ENCODE measurements around the gene TMEM52B. TPM values are rescaled to one million over a fixed set of nuclear protein-coding genes. Genes with fewer than 3 reads are reported as not detected.
"Not testable (repeated sequence)": the region's sequence is repeated elsewhere in the genome, so short reads cannot be mapped to it uniquely, and the experiment has no call there.

The TMEM52B gene
- total RNA-seq, 2 experiments from 2014 or later = not detected

- peak; percentile 86 for DNase-seq
- H3K9me3 Mint-ChIP-seq = no peaks in the 10 kb centered on the region
- peak overlapping the region; percentile 78 for H3K27ac Mint-ChIP-seq
- H3K4me3 Mint-ChIP-seq = peak overlapping the region; percentile 89
- H3K4me1 Mint-ChIP-seq (ENCODE audit: low read depth) = peaks cover 24% of the 10 kb centered on the region
- no peaks in the 10 kb centered on the region for H3K36me3 Mint-ChIP-seq
- H3K27me3 Mint-ChIP-seq = no peaks in the 10 kb centered on the region
- POLR2A ChIA-PET = interaction anchor here (1.0 to 1.2 kb wide), 2 partner anchors 198 to 400 kb away, joined by 3 to 4 read pairs; partner anchors contain the start of gene MAGOHB
- CTCF ChIA-PET = interaction anchor here (0.7 to 1.9 kb wide), 5 partner anchors 22 to 471 kb away, joined by 3 to 7 read pairs (median 3); no protein-coding TSS in a partner anchor
- intact Hi-C loops (cut with micrococcal nuclease) = loop anchor here (1.0 to 10.0 kb wide), 9 partner anchors 61 to 1791 kb away; partner anchors contain the start of genes CLEC2B, SMIM10L1 and YBX3
These were observed 34.6 kb downstream of the TMEM52B start for GRCh38 chr12:10213168-10214135.

GRCh38 chr12:10214136-10214894 is 35.5 kb downstream of the TMEM52B start:
- DNase-seq = no peak
- Mint-ChIP-seq H3K4me3 (peak overlapping the region; percentile 89), H3K27me3 (no peaks in the 10 kb centered on the region), H3K36me3 (no peaks in the 10 kb centered on the region), H3K4me1 (ENCODE audit: low read depth) (peaks cover 24% of the 10 kb centered on the region), H3K9me3 (no peaks in the 10 kb centered on the region), H3K27ac (no peak overlapping the region)
- ChIA-PET CTCF (interaction anchor here (0.7 to 1.9 kb wide), 5 partner anchors 21 to 471 kb away, joined by 3 to 7 read pairs (median 3); no protein-coding TSS in a partner anchor), POLR2A (no interaction called here)
- intact Hi-C loops (cut with micrococcal nuclease) = loop anchor here (5.0 to 10.0 kb wide), 3 partner anchors 270 to 1790 kb away; partner anchors contain the start of gene CLEC2B

- Mint-ChIP-seq H3K9me3 (no peaks in the 10 kb centered on the region), H3K4me3 (no peak overlapping the region), H3K36me3 (no peaks in the 10 kb centered on the region), H3K4me1 (ENCODE audit: low read depth) (peaks cover 24% of the 10 kb centered on the region), H3K27ac (no peak overlapping the region), H3K27me3 (no peaks in the 10 kb centered on the region)
- ChIA-PET POLR2A (no interaction called here), CTCF (interaction anchor here (0.7 to 1.9 kb wide), 3 partner anchors 62 to 426 kb away, joined by 3 to 7 read pairs (median 3); no protein-coding TSS in a partner anchor)
- intact Hi-C loops (cut with micrococcal nuclease) = loop anchor here (5.0 to 10.0 kb wide), 3 partner anchors 270 to 1790 kb away; partner anchors contain the start of gene CLEC2B
- DNase-seq = no peak
These were observed 36.0 kb downstream of the TMEM52B start for GRCh38 chr12:10214895-10215267.

GRCh38 chr12:10215436-10215835 is 36.6 kb downstream of the TMEM52B start:
- Mint-ChIP-seq H3K27ac (no peak overlapping the region), H3K4me1 (ENCODE audit: low read depth) (peaks cover 24% of the 10 kb centered on the region), H3K9me3 (no peaks in the 10 kb centered on the region), H3K27me3 (no peaks in the 10 kb centered on the region), H3K4me3 (no peak overlapping the region), H3K36me3 (peaks cover 2% of the 10 kb centered on the region)
- ChIA-PET POLR2A (no interaction called here), CTCF (interaction anchor here (1.9 kb wide), 1 partner anchor 63 kb away, joined by 7 read pairs; no protein-coding TSS in a partner anchor)
- intact Hi-C loops (cut with micrococcal nuclease) = loop anchor here (10.0 kb wide), 2 partner anchors 271 to 1789 kb away; no protein-coding TSS in a partner anchor
- DNase-seq = no peak

- H3K27me3 Mint-ChIP-seq, H3K27ac Mint-ChIP-seq, POLR2A ChIA-PET, H3K9me3 Mint-ChIP-seq, H3K36me3 Mint-ChIP-seq, H3K4me3 Mint-ChIP-seq: not testable (repeated sequence)
- H3K4me1 Mint-ChIP-seq (ENCODE audit: low read depth) = peaks cover 24% of the 10 kb centered on the region
- intact Hi-C loops (cut with micrococcal nuclease) = loop anchor here (10.0 kb wide), 2 partner anchors 271 to 1789 kb away; no protein-coding TSS in a partner anchor
- peak; percentile 68 for DNase-seq
- CTCF ChIA-PET = interaction anchor here (0.6 kb wide), 2 partner anchors 64 to 772 kb away, joined by 3 read pairs; no protein-coding TSS in a partner anchor
These were observed 37.1 kb downstream of the TMEM52B start for GRCh38 chr12:10215946-10216345.

GRCh38 chr12:10218021-10218420 is 39.2 kb downstream of the TMEM52B start:
- CTCF ChIA-PET = no interaction called here
- Mint-ChIP-seq H3K27me3 (no peaks in the 10 kb centered on the region), H3K4me1 (ENCODE audit: low read depth) (peaks cover 24% of the 10 kb centered on the region), H3K4me3 (no peak overlapping the region), H3K9me3 (no peaks in the 10 kb centered on the region), H3K36me3 (peaks cover 21% of the 10 kb centered on the region), H3K27ac (no peak overlapping the region)
- DNase-seq = no peak
- POLR2A ChIA-PET = no interaction called here
- intact Hi-C loops (cut with micrococcal nuclease) = loop anchor here (10.0 kb wide), 2 partner anchors 273 to 1787 kb away; no protein-coding TSS in a partner anchor

GRCh38 chr12:10220398-10221077 is 41.7 kb downstream of the TMEM52B start:
- no peak overlapping the region for H3K27ac Mint-ChIP-seq
- no peaks in the 10 kb centered on the region for H3K9me3 Mint-ChIP-seq
- POLR2A ChIA-PET = no interaction called here
- no peak for DNase-seq
- H3K36me3 Mint-ChIP-seq = peaks cover 35% of the 10 kb centered on the region
- H3K4me3 Mint-ChIP-seq = no peak overlapping the region
- CTCF ChIA-PET = no interaction called here
- intact Hi-C loops (cut with micrococcal nuclease) = no loop called here
- no peaks in the 10 kb centered on the region for H3K27me3 Mint-ChIP-seq
- H3K4me1 Mint-ChIP-seq (ENCODE audit: low read depth) = peaks cover 4% of the 10 kb centered on the region

GRCh38 chr12:10221846-10222245 is 43.0 kb downstream of the TMEM52B start:
- Mint-ChIP-seq H3K9me3 (no peaks in the 10 kb centered on the region), H3K4me3 (no peak overlapping the region), H3K27ac (no peak overlapping the region), H3K27me3 (no peaks in the 10 kb centered on the region), H3K4me1 (ENCODE audit: low read depth) (peaks cover 3% of the 10 kb centered on the region), H3K36me3 (peaks cover 35% of the 10 kb centered on the region)
- intact Hi-C loops (cut with micrococcal nuclease) = no loop called here
- POLR2A ChIA-PET = no interaction called here
- no peak for DNase-seq
- CTCF ChIA-PET = interaction anchor here (0.5 kb wide), 1 partner anchor 156 kb away, joined by 3 read pairs; no protein-coding TSS in a partner anchor

GRCh38 chr12:10223208-10223607 is 44.4 kb downstream of the TMEM52B start:
- Mint-ChIP-seq H3K36me3 (peaks cover 35% of the 10 kb centered on the region), H3K27me3 (no peaks in the 10 kb centered on the region), H3K4me1 (ENCODE audit: low read depth) (peaks cover 7% of the 10 kb centered on the region), H3K9me3 (no peaks in the 10 kb centered on the region), H3K4me3 (no peak overlapping the region), H3K27ac (no peak overlapping the region)
- intact Hi-C loops (cut with micrococcal nuclease) = no loop called here
- ChIA-PET CTCF (no interaction called here), POLR2A (no interaction called here)
- no peak for DNase-seq

- peaks cover 33% of the 10 kb centered on the region for H3K36me3 Mint-ChIP-seq
- DNase-seq; H3K9me3 Mint-ChIP-seq; H3K27ac Mint-ChIP-seq; H3K27me3 Mint-ChIP-seq; POLR2A ChIA-PET; CTCF ChIA-PET; H3K4me1 Mint-ChIP-seq (ENCODE audit: low read depth); intact Hi-C loops (cut with micrococcal nuclease); H3K4me3 Mint-ChIP-seq: not testable (repeated sequence)
These were observed 46.6 kb downstream of the TMEM52B start for GRCh38 chr12:10225426-10225825.

GRCh38 chr12:10226086-10226485 is 47.3 kb downstream of the TMEM52B start:
- Mint-ChIP-seq H3K4me1 (ENCODE audit: low read depth) (peaks cover 8% of the 10 kb centered on the region), H3K4me3 (no peak overlapping the region), H3K27me3 (no peaks in the 10 kb centered on the region), H3K27ac (no peak overlapping the region), H3K36me3 (peaks cover 28% of the 10 kb centered on the region), H3K9me3 (no peaks in the 10 kb centered on the region)
- ChIA-PET POLR2A (no interaction called here), CTCF (no interaction called here)
- intact Hi-C loops (cut with micrococcal nuclease) = no loop called here
- no peak for DNase-seq

Data from activated CD4-positive, alpha-beta memory T cell treated with anti-CD3 and anti-CD28 coated beads for 36 hours (primary cell).